ENCODE results near the gene GAS2L3.

DNA sequence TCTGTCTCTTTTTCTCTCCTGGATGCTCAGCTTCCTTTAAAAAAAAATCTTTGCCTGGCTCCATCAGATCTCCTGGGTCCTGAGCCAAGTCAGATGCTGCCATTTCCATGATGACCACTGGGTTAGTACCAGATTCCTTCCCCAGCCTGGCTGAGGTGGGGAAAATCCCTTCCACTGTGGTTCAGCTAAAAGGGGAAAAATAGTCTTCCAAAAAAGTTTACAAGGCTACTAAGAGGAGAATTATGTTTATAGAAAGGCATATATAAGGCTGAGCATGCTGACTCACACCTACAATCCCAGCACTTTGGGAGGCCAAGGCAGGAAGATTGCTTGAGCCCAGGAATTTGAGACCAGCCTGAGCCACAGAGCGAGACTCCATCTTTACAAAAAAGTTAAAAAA is 28.4 kb upstream of the GAS2L3 start:
- TF ChIP-seq, protein P1, sequence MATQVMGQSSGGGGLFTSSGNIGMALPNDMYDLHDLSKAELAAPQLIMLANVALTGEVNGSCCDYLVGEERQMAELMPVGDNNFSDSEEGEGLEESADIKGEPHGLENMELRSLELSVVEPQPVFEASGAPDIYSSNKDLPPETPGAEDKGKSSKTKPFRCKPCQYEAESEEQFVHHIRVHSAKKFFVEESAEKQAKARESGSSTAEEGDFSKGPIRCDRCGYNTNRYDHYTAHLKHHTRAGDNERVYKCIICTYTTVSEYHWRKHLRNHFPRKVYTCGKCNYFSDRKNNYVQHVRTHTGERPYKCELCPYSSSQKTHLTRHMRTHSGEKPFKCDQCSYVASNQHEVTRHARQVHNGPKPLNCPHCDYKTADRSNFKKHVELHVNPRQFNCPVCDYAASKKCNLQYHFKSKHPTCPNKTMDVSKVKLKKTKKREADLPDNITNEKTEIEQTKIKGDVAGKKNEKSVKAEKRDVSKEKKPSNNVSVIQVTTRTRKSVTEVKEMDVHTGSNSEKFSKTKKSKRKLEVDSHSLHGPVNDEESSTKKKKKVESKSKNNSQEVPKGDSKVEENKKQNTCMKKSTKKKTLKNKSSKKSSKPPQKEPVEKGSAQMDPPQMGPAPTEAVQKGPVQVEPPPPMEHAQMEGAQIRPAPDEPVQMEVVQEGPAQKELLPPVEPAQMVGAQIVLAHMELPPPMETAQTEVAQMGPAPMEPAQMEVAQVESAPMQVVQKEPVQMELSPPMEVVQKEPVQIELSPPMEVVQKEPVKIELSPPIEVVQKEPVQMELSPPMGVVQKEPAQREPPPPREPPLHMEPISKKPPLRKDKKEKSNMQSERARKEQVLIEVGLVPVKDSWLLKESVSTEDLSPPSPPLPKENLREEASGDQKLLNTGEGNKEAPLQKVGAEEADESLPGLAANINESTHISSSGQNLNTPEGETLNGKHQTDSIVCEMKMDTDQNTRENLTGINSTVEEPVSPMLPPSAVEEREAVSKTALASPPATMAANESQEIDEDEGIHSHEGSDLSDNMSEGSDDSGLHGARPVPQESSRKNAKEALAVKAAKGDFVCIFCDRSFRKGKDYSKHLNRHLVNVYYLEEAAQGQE (IDR thresholded peaks at IDR 0.05; ENCODE audit: insufficient replicate concordance, low read depth) = no peak
- TF ChIP-seq, protein P2, sequence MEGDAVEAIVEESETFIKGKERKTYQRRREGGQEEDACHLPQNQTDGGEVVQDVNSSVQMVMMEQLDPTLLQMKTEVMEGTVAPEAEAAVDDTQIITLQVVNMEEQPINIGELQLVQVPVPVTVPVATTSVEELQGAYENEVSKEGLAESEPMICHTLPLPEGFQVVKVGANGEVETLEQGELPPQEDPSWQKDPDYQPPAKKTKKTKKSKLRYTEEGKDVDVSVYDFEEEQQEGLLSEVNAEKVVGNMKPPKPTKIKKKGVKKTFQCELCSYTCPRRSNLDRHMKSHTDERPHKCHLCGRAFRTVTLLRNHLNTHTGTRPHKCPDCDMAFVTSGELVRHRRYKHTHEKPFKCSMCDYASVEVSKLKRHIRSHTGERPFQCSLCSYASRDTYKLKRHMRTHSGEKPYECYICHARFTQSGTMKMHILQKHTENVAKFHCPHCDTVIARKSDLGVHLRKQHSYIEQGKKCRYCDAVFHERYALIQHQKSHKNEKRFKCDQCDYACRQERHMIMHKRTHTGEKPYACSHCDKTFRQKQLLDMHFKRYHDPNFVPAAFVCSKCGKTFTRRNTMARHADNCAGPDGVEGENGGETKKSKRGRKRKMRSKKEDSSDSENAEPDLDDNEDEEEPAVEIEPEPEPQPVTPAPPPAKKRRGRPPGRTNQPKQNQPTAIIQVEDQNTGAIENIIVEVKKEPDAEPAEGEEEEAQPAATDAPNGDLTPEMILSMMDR (IDR thresholded peaks at IDR 0.05; ENCODE audit: insufficient read depth, low read length) = no peak
- TF ChIP-seq GABPA (IDR thresholded peaks at IDR 0.05; ENCODE audit: low read depth) (no peak), POLR2AphosphoS5 (IDR thresholded peaks at IDR 0.05; ENCODE audit: low read depth) (no peak)
